IMR-90 (cell line): ENCODE measurements around the gene MTG1. TPM values are rescaled to one million over a fixed set of nuclear protein-coding genes. Genes with fewer than 3 reads are reported as not detected.

Source experiments
- ATAC-seq: fragments of 200-7000 bp; cut with Tn5 transposase; 2 replicates; pipeline ENCODE4 v1.9.1; 2020; ENCODE audit warnings: low read depth, mild to moderate bottlenecking, moderate library complexity
- BruUV-seq: library from RNA; stranded (reverse); fragments of 400-500 nt; replicated peaks from 2 replicates; lab custom pipeline; 2021; lab: Mats Ljungman, UMichigan
- CTCF ChIA-PET: fragments of 300-600 bp; formaldehyde crosslinking; extraction: SDS; loops from one replicate; lab custom pipeline; 2021; ENCODE audit warnings: antibody characterized with exemption; lab: Yijun Ruan, JAX
- POLR2A ChIA-PET: fragments of 300-600 bp; sonication (Branson Sonifier 250); formaldehyde crosslinking; loops from one replicate; lab custom pipeline; 2022; ENCODE audit warnings: antibody characterized with exemption; ENCODE audit not compliant: unreplicated experiment; lab: Charles Lee
- DNase-seq: peaks from one replicate; pipeline ENCODE4 v3.0.0; 2013
- H2AFZ ChIP-seq: replicated peaks from 2 replicates; pipeline ENCODE3; 2013; ENCODE audit warnings: low read length, mild to moderate bottlenecking; ENCODE audit not compliant: poor library complexity
- H2AK5ac ChIP-seq: 2 replicates; pipeline ENCODE4 v1.6.1; 2013; ENCODE audit warnings: low read depth, low read length, inconsistent platforms
- H2AK9ac ChIP-seq: replicated peaks from 2 replicates; pipeline ENCODE3; 2013; ENCODE audit warnings: mild to moderate bottlenecking, low read depth, low read length, moderate library complexity; ENCODE audit not compliant: poor library complexity
- H2BK120ac ChIP-seq: 2 replicates; pipeline ENCODE4 v1.6.1; 2013; ENCODE audit warnings: low read depth, low read length, inconsistent platforms
- H2BK15ac ChIP-seq: 3 replicates; pipeline ENCODE4 v1.6.1; 2013; ENCODE audit warnings: low read depth, low read length, inconsistent platforms
- H2BK20ac ChIP-seq: 2 replicates; pipeline ENCODE4 v1.6.1; 2013; ENCODE audit warnings: low read depth, mild to moderate bottlenecking, inconsistent platforms, low read length, moderate library complexity
- H2BK5ac ChIP-seq: 2 replicates; pipeline ENCODE4 v1.6.1; 2013; ENCODE audit warnings: mild to moderate bottlenecking, low read depth, low read length, inconsistent platforms; ENCODE audit not compliant: poor library complexity, severe bottlenecking
- H3K14ac ChIP-seq: replicated peaks from 2 replicates; pipeline ENCODE4 v1.6.1; 2013; ENCODE audit warnings: low read depth, low read length, inconsistent platforms
- H3K18ac ChIP-seq: 2 replicates; pipeline ENCODE4 v1.6.1; 2013; ENCODE audit warnings: low read depth, low read length, control low read depth
- H3K23ac ChIP-seq: 2 replicates; pipeline ENCODE4 v1.6.1; 2013; ENCODE audit warnings: low read depth, low read length, inconsistent platforms
- H3K27ac ChIP-seq: 2 replicates; pipeline ENCODE4 v1.5.1; 2013; ENCODE audit warnings: mild to moderate bottlenecking, control low read depth, low read length; ENCODE audit not compliant: insufficient read depth
- H3K27me3 ChIP-seq: 2 replicates; pipeline ENCODE4 v1.6.1; 2013; ENCODE audit warnings: low read length; ENCODE audit not compliant: control insufficient read depth, insufficient read depth
- H3K36me3 ChIP-seq: 2 replicates; pipeline ENCODE4 v1.6.1; 2013; ENCODE audit warnings: low read length, mixed read lengths; ENCODE audit not compliant: control insufficient read depth, insufficient read depth
- H3K4ac ChIP-seq: 2 replicates; pipeline ENCODE4 v1.6.1; 2013; ENCODE audit warnings: low read depth, low read length, inconsistent platforms
- H3K4me1 ChIP-seq: 2 replicates; pipeline ENCODE4 v1.6.1; 2013; ENCODE audit warnings: low read length, mixed read lengths; ENCODE audit not compliant: control insufficient read depth, insufficient read depth
- H3K4me2 ChIP-seq: 2 replicates; pipeline ENCODE4 v1.6.1; 2013; ENCODE audit warnings: low read depth, mild to moderate bottlenecking, control low read depth, low read length, moderate library complexity
- H3K4me3 ChIP-seq: 2 replicates; pipeline ENCODE4 v1.5.1; 2013; ENCODE audit warnings: low read depth, mild to moderate bottlenecking, control low read depth, low read length, moderate library complexity; ENCODE audit not compliant: insufficient read depth
- H3K56ac ChIP-seq: 2 replicates; pipeline ENCODE4 v1.6.1; 2013; ENCODE audit warnings: low read length, inconsistent platforms; ENCODE audit not compliant: insufficient read depth; ENCODE audit errors: extremely low read depth
- H3K79me1 ChIP-seq, 2 experiments: 2 replicates each; pipeline ENCODE4 v1.6.1; 2013; ENCODE audit warnings: low read length in 2 of 2, inconsistent platforms in 1 of 2, low read depth in 1 of 2
- H3K9ac ChIP-seq: 2 replicates; pipeline ENCODE4 v1.6.1; 2013; ENCODE audit warnings: low read depth, low read length, control low read depth
- H3K9me1 ChIP-seq: 2 replicates; pipeline ENCODE4 v1.6.1; 2013; ENCODE audit warnings: low read length, inconsistent platforms; ENCODE audit not compliant: insufficient read depth
- H3K9me3 ChIP-seq: 2 replicates; pipeline ENCODE4 v1.6.1; 2013; ENCODE audit warnings: low read length; ENCODE audit not compliant: control insufficient read depth, insufficient read depth
- H4K20me1 ChIP-seq: 2 replicates; pipeline ENCODE4 v1.6.1; 2013; ENCODE audit warnings: low read length, inconsistent platforms; ENCODE audit not compliant: insufficient read depth
- H4K5ac ChIP-seq: 2 replicates; pipeline ENCODE4 v1.6.1; 2013; ENCODE audit warnings: mild to moderate bottlenecking, low read depth, low read length, control low read depth
- H4K8ac ChIP-seq, 2 experiments: 2 replicates each; pipeline ENCODE4 v1.6.1; 2013; ENCODE audit warnings: low read depth in 2 of 2, low read length in 2 of 2, control low read depth in 1 of 2, inconsistent platforms in 1 of 2
- H4K91ac ChIP-seq: 2 replicates; pipeline ENCODE4 v1.6.1; 2013; ENCODE audit warnings: low read depth, low read length, inconsistent platforms; ENCODE audit not compliant: insufficient read depth
- BHLHE40 ChIP-seq: fragments of 150-350 bp; IDR thresholded peaks from 2 replicates; pipeline ENCODE4 v1.6.1; 2016; ENCODE audit warnings: mild to moderate bottlenecking, low read depth, low read length
- CEBPB ChIP-seq: IDR thresholded peaks from 2 replicates; pipeline ENCODE4 v1.6.1; 2012; ENCODE audit warnings: low read depth, low read length, improper control_type of control experiment
- CHD1 ChIP-seq: IDR thresholded peaks from 2 replicates; pipeline ENCODE4 v1.6.1; 2012; ENCODE audit warnings: low read depth, low read length, improper control_type of control experiment
- CTCF ChIP-seq: conservative IDR thresholded peaks from 2 replicates; pipeline ENCODE4 v1.5.1; 2012; ENCODE audit warnings: mild to moderate bottlenecking, low read depth, low read length, improper control_type of control experiment
- FOS ChIP-seq: fragments of 150-350 bp; IDR thresholded peaks from 2 replicates; pipeline ENCODE4 v1.6.1; 2016; ENCODE audit warnings: low read depth, low read length
- MAFK ChIP-seq: IDR thresholded peaks from 2 replicates; pipeline ENCODE4 v1.6.1; 2012; ENCODE audit warnings: low read depth, low read length, improper control_type of control experiment
- MAZ ChIP-seq: IDR thresholded peaks from 2 replicates; pipeline ENCODE4 v1.6.1; 2012; ENCODE audit warnings: low read depth, mild to moderate bottlenecking, low read length, improper control_type of control experiment, moderate library complexity, borderline replicate concordance
- MXI1 ChIP-seq: IDR thresholded peaks from 2 replicates; pipeline ENCODE4 v1.6.1; 2012; ENCODE audit warnings: low read depth, mild to moderate bottlenecking, low read length, moderate library complexity, borderline replicate concordance
- NFE2L2 ChIP-seq: fragments of 150-350 bp; IDR thresholded peaks from 2 replicates; pipeline ENCODE4 v1.6.1; 2016; ENCODE audit warnings: low read depth, mild to moderate bottlenecking, low read length
- POLR2A ChIP-seq: IDR thresholded peaks from 2 replicates; pipeline ENCODE4 v1.6.1; 2012; ENCODE audit warnings: mild to moderate bottlenecking, low read depth, low read length
- RAD21 ChIP-seq: IDR thresholded peaks from 2 replicates; pipeline ENCODE4 v1.6.1; 2012; ENCODE audit warnings: low read length, improper control_type of control experiment
- RCOR1 ChIP-seq: IDR thresholded peaks from 2 replicates; pipeline ENCODE4 v1.6.1; 2012; ENCODE audit warnings: mild to moderate bottlenecking, low read length, improper control_type of control experiment; ENCODE audit not compliant: insufficient replicate concordance
- RFX5 ChIP-seq: IDR thresholded peaks from 2 replicates; pipeline ENCODE4 v1.8.0; 2012; ENCODE audit warnings: low read depth, mild to moderate bottlenecking, low read length, moderate library complexity
- SMC3 ChIP-seq: fragments of 150-350 bp; IDR thresholded peaks from 2 replicates; pipeline ENCODE4 v1.6.1; 2016; ENCODE audit warnings: low read depth, mild to moderate bottlenecking, antibody characterized with exemption, low read length, moderate library complexity
- WGBS, 2 experiments: methylation state at CpG; one replicate each; pipeline versions ENCODE4 v1.1.5 to v1.1.7; 2013; ENCODE audit warnings: missing lambda C conversion rate in 2 of 2; ENCODE audit not compliant: insufficient read length in 1 of 2; ENCODE audit errors: extremely low coverage in 2 of 2; 5-methylcytosine and 5-hydroxymethylcytosine counted together
- dilution Hi-C: fragments of 300-500 bp; cut with HindIII; formaldehyde crosslinking; loops from one replicate; pipeline ENCODE4 v1.14.3; 2018; ENCODE audit warnings: low sequenced_read_pairs; ENCODE audit not compliant: unreplicated experiment
- in situ Hi-C: fragments of 300-500 bp; cut with MboI; formaldehyde crosslinking; loops from 3 replicates; pipeline ENCODE4 v1.14.3; 2019; ENCODE audit warnings: low sequenced_read_pairs, inconsistent platforms, mixed read lengths
- intact Hi-C: fragments of 100-400 bp; cut with micrococcal nuclease; formaldehyde crosslinking; loops from 2 replicates; pipeline ENCODE4 v1.10.0; 2022
- polyA plus RNA-seq, 3 experiments: library from polyadenylated mRNA; depleted of rRNA; stranded (reverse); fragments of >200 nt; gene quantifications; 2 replicates each; pipeline ENCODE4 v1.2.3, GENCODE V29; 2012; ENCODE audit warnings: low replicate concordance in 1 of 3
- total RNA-seq: library from RNA; depleted of rRNA; stranded (reverse); fragments of >200 nt; gene quantifications from 2 replicates; pipeline ENCODE4 v1.2.3, GENCODE V29; 2012
- TF ChIP-seq, protein P1 (sequence below): fragments of 150-350 bp; IDR thresholded peaks from 2 replicates; pipeline ENCODE4 v1.6.1; 2017; ENCODE audit warnings: mild to moderate bottlenecking, antibody characterized with exemption, low read length, low read depth

MTG1 gene
- total and polyA plus RNA-seq, 2 of the 4 experiments (the other 2 are of a cell fraction), result 38.5 to 64.8 TPM

GRCh38 chr10:133353202-133353959 lies 40.6 kb upstream of the MTG1 start:
- H4K20me1 ChIP-seq, result peaks cover 3% of the 10 kb centered on the region
- no peak overlapping the region for H3K14ac ChIP-seq
- DNase-seq, result no peak
- no TSS peak for BruUV-seq
- intact Hi-C loops, result no loop called here
- WGBS, 2 experiments, result 90% methylated on average over 8 of the region's 16 CpGs; no CpG with 5 or more reads in 1 of the 2 experiments
- H3K4ac ChIP-seq, result no peak overlapping the region
- no peak overlapping the region for H2BK120ac ChIP-seq
- no peak overlapping the region for H3K23ac ChIP-seq
- H3K36me3 ChIP-seq, result peaks cover 5% of the 10 kb centered on the region; the same call in 1 of the 2 replicates
- in situ Hi-C loops, result no loop called here
- H2BK20ac ChIP-seq, result no peak overlapping the region
- H2BK15ac ChIP-seq, result no peak overlapping the region
- no peaks in the 10 kb centered on the region for H3K9me3 ChIP-seq
- peaks cover 8 to 13% of the 10 kb centered on the region in 2 experiments; a peak in 2 of 4 replicates for H3K79me1 ChIP-seq
- no peak overlapping the region for H3K18ac ChIP-seq
- H3K4me1 ChIP-seq, result peaks cover 6% of the 10 kb centered on the region; the same call in 1 of the 2 replicates
- no peak overlapping the region for H2AK5ac ChIP-seq
- no peak overlapping the region for H3K27ac ChIP-seq
- no peak overlapping the region for H3K4me3 ChIP-seq
- H3K9ac ChIP-seq, result no peak overlapping the region
- H4K8ac ChIP-seq, result no peak overlapping the region
- H3K4me2 ChIP-seq, result no peak overlapping the region
- H2AK9ac ChIP-seq, result no peak overlapping the region
- 0 out of 2 replicates have a peak, but pooled peaks cover 5% of the 10 kb centered on the region for H3K9me1 ChIP-seq
- no peaks in the 10 kb centered on the region for H3K27me3 ChIP-seq
- ChIA-PET CTCF (no interaction called here), POLR2A (no interaction called here)
- no peak overlapping the region for H4K91ac ChIP-seq
- H3K56ac ChIP-seq, result no peak overlapping the region
- H2AFZ ChIP-seq, result no peak overlapping the region
- H4K5ac ChIP-seq, result no peak overlapping the region
- no peak overlapping the region for H2BK5ac ChIP-seq
- dilution Hi-C loops, result no loop called here
- ATAC-seq, result no peak
- TF ChIP-seq MAFK (no peak), RFX5 (no peak), FOS (no peak), POLR2A (no peak), NFE2L2 (no peak), CTCF (no peak), SMC3 (no peak), BHLHE40 (no peak), CEBPB (no peak), RAD21 (no peak), MAZ (no peak), CHD1 (no peak), RCOR1 (no peak), MXI1 (no peak)
- TF ChIP-seq, protein P1, sequence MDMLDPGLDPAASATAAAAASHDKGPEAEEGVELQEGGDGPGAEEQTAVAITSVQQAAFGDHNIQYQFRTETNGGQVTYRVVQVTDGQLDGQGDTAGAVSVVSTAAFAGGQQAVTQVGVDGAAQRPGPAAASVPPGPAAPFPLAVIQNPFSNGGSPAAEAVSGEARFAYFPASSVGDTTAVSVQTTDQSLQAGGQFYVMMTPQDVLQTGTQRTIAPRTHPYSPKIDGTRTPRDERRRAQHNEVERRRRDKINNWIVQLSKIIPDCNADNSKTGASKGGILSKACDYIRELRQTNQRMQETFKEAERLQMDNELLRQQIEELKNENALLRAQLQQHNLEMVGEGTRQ, result no peak
